22Rv1 (cell line): ENCODE results near the gene RPL10.

Experiments used
- ZFX ChIP-seq: fragments of 450-650 bp; IDR thresholded peaks from 2 replicates; pipeline ENCODE4 v1.6.1; 2017; ENCODE audit warnings: antibody characterized with exemption, borderline replicate concordance
- TF ChIP-seq, protein P1 (sequence below): fragments of 450-650 bp; IDR thresholded peaks from 2 replicates; pipeline ENCODE4 v1.5.1; 2017; ENCODE audit warnings: mild to moderate bottlenecking

DNA sequence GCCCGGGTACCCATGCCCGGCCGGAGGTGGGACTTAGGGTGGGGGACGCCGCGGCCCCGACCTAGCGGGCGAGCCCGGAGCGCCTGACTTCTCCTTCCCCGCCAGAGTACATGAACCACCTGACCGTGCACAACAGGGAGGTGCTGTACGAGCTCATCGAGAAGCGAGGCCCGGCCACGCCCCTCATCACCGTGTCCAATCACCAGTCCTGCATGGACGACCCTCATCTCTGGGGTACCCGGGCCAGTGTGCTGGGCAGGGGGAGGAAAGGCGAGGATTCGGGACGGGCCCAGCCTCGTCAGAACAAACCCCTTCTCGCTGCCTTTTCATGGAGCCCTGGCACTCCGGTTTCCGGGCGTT, 13.8 kb downstream of the RPL10 start:
- TF ChIP-seq, protein P1, sequence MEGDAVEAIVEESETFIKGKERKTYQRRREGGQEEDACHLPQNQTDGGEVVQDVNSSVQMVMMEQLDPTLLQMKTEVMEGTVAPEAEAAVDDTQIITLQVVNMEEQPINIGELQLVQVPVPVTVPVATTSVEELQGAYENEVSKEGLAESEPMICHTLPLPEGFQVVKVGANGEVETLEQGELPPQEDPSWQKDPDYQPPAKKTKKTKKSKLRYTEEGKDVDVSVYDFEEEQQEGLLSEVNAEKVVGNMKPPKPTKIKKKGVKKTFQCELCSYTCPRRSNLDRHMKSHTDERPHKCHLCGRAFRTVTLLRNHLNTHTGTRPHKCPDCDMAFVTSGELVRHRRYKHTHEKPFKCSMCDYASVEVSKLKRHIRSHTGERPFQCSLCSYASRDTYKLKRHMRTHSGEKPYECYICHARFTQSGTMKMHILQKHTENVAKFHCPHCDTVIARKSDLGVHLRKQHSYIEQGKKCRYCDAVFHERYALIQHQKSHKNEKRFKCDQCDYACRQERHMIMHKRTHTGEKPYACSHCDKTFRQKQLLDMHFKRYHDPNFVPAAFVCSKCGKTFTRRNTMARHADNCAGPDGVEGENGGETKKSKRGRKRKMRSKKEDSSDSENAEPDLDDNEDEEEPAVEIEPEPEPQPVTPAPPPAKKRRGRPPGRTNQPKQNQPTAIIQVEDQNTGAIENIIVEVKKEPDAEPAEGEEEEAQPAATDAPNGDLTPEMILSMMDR, result no peak
- no peak for TF ChIP-seq ZFX
